Tibial artery (tissue), 4 donors: ENCODE results near the gene MPC1.

Experiments
- DNase-seq, 2 donors: peaks; one replicate each; pipeline ENCODE4 v3.0.0-alpha.2; 2019
- H3K27ac ChIP-seq, 2 donors: fragments of 200-600 bp; sonication (generic) in 1 of 2; 1 replicate in 1 of 2; 2 replicates in 1 of 2; pipeline ENCODE4 v1.5.1; 2018 to 2019; ENCODE audit warnings: mild to moderate bottlenecking in 1 of 2
- H3K27me3 ChIP-seq, 2 donors: fragments of 200-600 bp; sonication (generic) in 1 of 2; one replicate each; pipeline versions ENCODE4 v1.5.1 to v1.6.0; 2016 to 2019
- H3K36me3 ChIP-seq, 3 donors: fragments of 200-600 bp; sonication (generic) in 2 of 3; one replicate each; pipeline ENCODE4 v1.5.1; 2016 to 2019; ENCODE audit warnings: mild to moderate bottlenecking in 2 of 3
- H3K4me1 ChIP-seq, 4 donors: fragments of 200-600 bp; sonication (generic) in 2 of 4; 1 replicate in 3 of 4; 2 replicates in 1 of 4; pipeline ENCODE4 v1.5.1; 2016 to 2019
- H3K4me3 ChIP-seq, 2 donors: fragments of 200-600 bp; sonication (generic) in 1 of 2; 1 replicate in 1 of 2; 2 replicates in 1 of 2; pipeline ENCODE4 v1.5.1; 2018 to 2019; ENCODE audit warnings: mild to moderate bottlenecking in 2 of 2
- H3K9me3 ChIP-seq, 3 donors: fragments of 200-600 bp; sonication (generic) in 1 of 3; one replicate each; pipeline ENCODE4 v1.5.1; 2016 to 2019
- CTCF ChIP-seq, 2 experiments: fragments of 200-600 bp in 1 of 2; fragments of 450-650 bp in 1 of 2; IDR thresholded peaks; one replicate each; pipeline ENCODE4 v1.5.1; 2017 to 2019; ENCODE audit warnings: antibody characterized with exemption in 2 of 2, mild to moderate bottlenecking in 1 of 2, moderate library complexity in 1 of 2
- intact Hi-C: fragments of 100-400 bp; cut with DNase I; formaldehyde crosslinking; loops from one replicate; pipeline ENCODE4 v1.15.0; 2023; ENCODE audit warnings: low total_unique reads

Gene MPC1

DNA sequence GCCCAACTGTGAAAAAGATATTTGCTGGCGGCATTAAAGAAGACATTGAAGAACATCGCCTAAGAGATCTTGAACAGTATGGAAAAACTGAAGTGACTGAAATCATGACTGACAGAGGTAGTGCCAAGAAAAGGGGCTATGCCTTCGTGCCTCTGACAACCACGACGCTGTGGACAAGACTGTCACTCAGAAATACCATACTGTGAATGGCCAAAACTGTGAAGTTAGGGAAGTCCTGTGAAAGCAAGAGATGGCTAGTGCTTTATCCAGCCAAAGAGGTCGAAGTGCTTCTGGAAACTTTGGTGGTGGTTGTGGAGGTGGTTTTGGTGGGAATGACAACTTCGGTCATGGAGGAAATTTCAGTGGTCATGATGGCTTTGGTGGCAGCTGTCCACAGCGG lies 47.9 kb downstream of the MPC1 start:
- no peak for DNase-seq
- intact Hi-C loops, result no loop called here
- no peak for TF ChIP-seq CTCF (IDR thresholded peaks at IDR 0.05)

GRCh38 chr6:166333172-166333995 lies 49.4 kb downstream of the MPC1 start:
- Histone ChIP-seq H3K36me3 (peaks cover under 1 to 48% (median 22%) of the 10 kb centered on the region in 3 donors), H3K4me3 (no peak overlapping the region)

More for the DNA sequence above, 47.9 kb downstream of the MPC1 start:
- Histone ChIP-seq H3K27me3 (no peaks in the 10 kb centered on the region), H3K27ac (no peak overlapping the region), H3K9me3 (no peaks in the 10 kb centered on the region), H3K4me3 (no peak overlapping the region), H3K4me1 (peaks cover 0 to 32% (median 17%) of the 10 kb centered on the region in 4 donors), H3K36me3 (peaks cover 0 to 41% (median 18%) of the 10 kb centered on the region in 3 donors)

GRCh38 chr6:166331503-166332415 lies 51.0 kb downstream of the MPC1 start:
- Histone ChIP-seq H3K27ac (no peak overlapping the region), H3K9me3 (no peaks in the 10 kb centered on the region), H3K4me3 (no peak overlapping the region), H3K27me3 (no peaks in the 10 kb centered on the region), H3K4me1 (peaks cover 0 to 8% (median 7%) of the 10 kb centered on the region in 4 donors), H3K36me3 (peaks cover 17 to 48% (median 34%) of the 10 kb centered on the region in 3 donors)
- intact Hi-C loops, result no loop called here
- no peak for TF ChIP-seq CTCF (IDR thresholded peaks at IDR 0.05)
- no peak for DNase-seq

More at GRCh38 chr6:166333172-166333995, 49.4 kb downstream of the MPC1 start:
- no peaks in the 10 kb centered on the region for H3K9me3 ChIP-seq
- no peaks in the 10 kb centered on the region for H3K27me3 ChIP-seq
- no peak overlapping the region for H3K27ac ChIP-seq
- TF ChIP-seq CTCF (IDR thresholded peaks at IDR 0.05), result no peak
- no peak for DNase-seq
- intact Hi-C loops, result no loop called here
- H3K4me1 ChIP-seq, result peaks cover 0 to 18% (median 10%) of the 10 kb centered on the region in 4 donors

GRCh38 chr6:166330612-166331011 lies 52.1 kb downstream of the MPC1 start:
- H3K27me3 ChIP-seq, result no peaks in the 10 kb centered on the region
- intact Hi-C loops, result no loop called here
- no peak overlapping the region for H3K27ac ChIP-seq
- peaks cover 17 to 46% (median 36%) of the 10 kb centered on the region in 3 donors for H3K36me3 ChIP-seq
- no peaks in the 10 kb centered on the region for H3K9me3 ChIP-seq
- no peak for TF ChIP-seq CTCF (IDR thresholded peaks at IDR 0.05)
- H3K4me3 ChIP-seq, result no peak overlapping the region
- H3K4me1 ChIP-seq, result peaks cover 0 to 8% (median 7%) of the 10 kb centered on the region in 4 donors
- no peak for DNase-seq

DNA sequence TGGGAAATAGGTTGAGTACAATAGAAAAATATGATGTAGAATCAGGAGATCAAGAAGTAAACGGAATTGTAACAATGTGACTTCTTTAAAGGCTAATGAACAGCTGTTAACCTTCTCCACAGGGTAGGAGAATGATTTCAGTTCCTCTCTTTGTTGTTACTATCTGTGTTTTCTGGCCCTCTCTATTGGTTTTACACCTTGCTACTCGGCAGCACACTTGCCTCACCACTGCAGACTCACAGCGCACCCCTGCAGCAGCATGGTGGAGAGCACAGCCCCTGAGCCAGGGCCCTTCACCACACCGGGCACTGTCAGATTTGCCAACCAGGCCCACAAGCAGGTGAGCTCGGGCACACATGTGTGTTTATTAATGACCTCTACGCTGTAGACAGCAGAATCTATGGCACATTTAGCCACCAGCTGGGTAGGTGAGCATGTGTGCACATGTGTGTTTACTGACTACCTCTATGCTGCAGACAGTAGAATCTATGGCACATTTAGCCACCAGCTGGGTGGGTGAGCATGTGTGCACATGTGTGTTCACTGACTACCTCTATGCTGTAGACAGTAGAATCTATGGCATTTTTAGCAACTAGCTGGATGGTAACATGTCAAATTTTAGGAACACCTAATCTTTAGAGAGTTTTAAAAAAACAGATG lies 57.2 kb downstream of the MPC1 start:
- DNase-seq, result no peak
- no peak overlapping the region for H3K27ac ChIP-seq
- H3K9me3 ChIP-seq, result no peaks in the 10 kb centered on the region
- no peaks in the 10 kb centered on the region for H3K27me3 ChIP-seq
- intact Hi-C loops, result no loop called here
- H3K36me3 ChIP-seq, result peaks cover 49 to 58% (median 53%) of the 10 kb centered on the region in 3 donors
- no peak overlapping the region for H3K4me3 ChIP-seq
- peaks cover 0 to 2% (median 2%) of the 10 kb centered on the region in 4 donors for H3K4me1 ChIP-seq
- no peak for TF ChIP-seq CTCF (IDR thresholded peaks at IDR 0.05)
